ENCODE measurements around the gene OPN1MW2.
"Not testable (repeated sequence)": the region's sequence is repeated elsewhere in the genome, so short reads cannot be mapped to it uniquely, and the experiment has no call there.

Gene OPN1MW2

DNA sequence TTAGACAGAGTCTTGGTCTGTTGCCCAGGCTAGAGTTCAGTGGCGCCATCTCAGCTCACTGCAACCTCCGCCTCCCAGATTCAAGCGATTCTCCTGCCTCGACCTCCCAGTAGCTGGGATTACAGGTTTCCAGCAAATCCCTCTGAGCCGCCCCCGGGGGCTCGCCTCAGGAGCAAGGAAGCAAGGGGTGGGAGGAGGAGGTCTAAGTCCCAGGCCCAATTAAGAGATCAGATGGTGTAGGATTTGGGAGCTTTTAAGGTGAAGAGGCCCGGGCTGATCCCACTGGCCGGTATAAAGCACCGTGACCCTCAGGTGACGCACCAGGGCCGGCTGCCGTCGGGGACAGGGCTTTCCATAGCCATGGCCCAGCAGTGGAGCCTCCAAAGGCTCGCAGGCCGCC, at the start of gene OPN1MW2:
Gene OPN1MW2, plus strand, starts transcription at position 301 of the 400 bp plus-strand sequence. Its CDS starts 60 bp downstream, at position 361.
- in situ Hi-C loops (cut with HindIII; ENCODE audit: low sequenced_read_pairs): not testable (repeated sequence)

DNA sequence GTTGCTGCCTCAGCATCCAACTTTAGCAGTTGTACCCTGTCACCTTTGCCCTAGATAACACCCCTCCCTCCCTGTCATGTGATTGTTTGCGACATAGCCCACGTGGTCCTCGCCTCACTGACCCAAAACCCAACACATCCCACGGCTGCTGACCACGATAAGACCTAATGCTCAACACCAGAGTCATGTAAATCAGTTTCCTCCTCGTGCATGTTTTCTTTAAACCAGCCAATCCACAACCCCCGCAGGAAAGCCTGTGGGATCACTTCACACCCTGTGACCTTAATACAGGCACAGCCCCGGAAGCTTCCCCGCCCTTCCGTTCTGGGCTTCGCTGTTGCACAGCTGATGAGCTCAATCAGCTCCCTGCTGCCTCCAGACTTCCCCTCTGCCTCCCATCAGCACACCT, 47.0 kb upstream of the OPN1MW2 start:
- in situ Hi-C loops (cut with HindIII; ENCODE audit: low sequenced_read_pairs): not testable (repeated sequence)

DNA sequence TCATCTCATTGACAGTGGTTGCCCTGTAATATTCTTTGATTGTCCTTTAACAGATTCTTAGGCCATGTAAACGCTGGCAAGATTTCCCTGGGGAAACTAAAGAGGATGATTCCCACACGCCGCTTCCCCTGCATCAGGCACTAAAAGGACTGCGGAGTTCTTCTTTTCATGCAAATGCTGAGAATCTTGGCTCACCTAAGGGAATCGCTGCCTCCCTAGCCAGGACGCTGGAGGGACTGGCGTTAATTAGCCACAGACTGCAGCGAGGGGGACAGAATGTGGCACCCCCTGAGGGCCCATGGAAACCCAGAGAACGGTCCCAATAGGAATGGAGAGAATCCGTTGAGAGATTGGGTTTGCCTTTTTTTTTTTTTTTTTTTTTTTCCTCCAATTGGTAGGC, 45.2 kb upstream of the OPN1MW2 start:
- in situ Hi-C loops (cut with HindIII; ENCODE audit: low sequenced_read_pairs): not testable (repeated sequence)

DNA sequence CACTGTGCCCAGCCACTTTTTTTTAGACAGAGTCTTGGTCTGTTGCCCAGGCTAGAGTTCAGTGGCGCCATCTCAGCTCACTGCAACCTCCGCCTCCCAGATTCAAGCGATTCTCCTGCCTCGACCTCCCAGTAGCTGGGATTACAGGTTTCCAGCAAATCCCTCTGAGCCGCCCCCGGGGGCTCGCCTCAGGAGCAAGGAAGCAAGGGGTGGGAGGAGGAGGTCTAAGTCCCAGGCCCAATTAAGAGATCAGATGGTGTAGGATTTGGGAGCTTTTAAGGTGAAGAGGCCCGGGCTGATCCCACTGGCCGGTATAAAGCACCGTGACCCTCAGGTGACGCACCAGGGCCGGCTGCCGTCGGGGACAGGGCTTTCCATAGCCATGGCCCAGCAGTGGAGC, 37.3 kb upstream of the OPN1MW2 start, which contains the start of gene OPN1MW:
Gene OPN1MW, plus strand, starts transcription at position 301 of the 400 bp plus-strand sequence. Its CDS starts 82 bp downstream, at position 383.
- in situ Hi-C loops (cut with HindIII; ENCODE audit: low sequenced_read_pairs): not testable (repeated sequence)

DNA sequence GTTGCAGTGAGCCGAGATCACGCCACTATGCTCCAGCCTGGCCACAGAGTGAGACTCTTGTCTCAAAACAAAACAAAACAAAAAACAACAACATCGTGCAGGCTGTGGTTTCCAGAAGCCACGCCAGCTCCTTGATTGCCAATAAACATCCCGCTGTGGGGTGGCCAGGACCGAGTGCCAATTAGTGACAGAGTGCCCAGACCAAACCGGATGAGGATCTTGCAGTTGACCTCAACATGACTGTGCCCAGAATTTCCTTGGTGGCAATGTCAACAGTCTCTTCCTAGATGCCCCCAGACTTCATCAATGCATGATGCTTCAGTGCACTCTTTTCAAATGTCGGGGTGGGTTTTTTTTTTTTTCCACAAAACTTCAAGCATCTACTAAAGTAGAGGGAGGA, 35.8 kb upstream of the OPN1MW2 start:
- in situ Hi-C loops (cut with HindIII; ENCODE audit: low sequenced_read_pairs): not testable (repeated sequence)

DNA sequence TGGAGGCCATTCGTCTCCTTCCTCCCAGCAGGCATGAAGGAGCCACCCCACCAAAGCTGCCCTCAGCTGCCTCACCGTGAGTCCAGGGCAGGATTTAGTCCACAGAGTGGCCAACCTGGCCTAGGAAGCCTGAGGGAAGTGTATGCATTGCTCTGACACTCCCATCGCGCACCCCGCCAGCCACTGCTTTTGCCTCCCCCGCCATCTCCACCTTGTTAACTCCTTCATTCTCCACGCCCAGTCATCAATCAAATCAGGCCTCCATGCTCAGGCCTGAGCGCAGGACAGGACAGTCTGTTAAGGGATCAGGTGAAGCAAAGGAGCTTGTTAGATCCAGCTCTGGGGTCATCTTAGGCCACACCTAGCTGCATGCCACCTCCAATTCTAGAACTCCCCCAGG, 26.7 kb upstream of the OPN1MW2 start:
- in situ Hi-C loops (cut with HindIII; ENCODE audit: low sequenced_read_pairs): not testable (repeated sequence)

DNA sequence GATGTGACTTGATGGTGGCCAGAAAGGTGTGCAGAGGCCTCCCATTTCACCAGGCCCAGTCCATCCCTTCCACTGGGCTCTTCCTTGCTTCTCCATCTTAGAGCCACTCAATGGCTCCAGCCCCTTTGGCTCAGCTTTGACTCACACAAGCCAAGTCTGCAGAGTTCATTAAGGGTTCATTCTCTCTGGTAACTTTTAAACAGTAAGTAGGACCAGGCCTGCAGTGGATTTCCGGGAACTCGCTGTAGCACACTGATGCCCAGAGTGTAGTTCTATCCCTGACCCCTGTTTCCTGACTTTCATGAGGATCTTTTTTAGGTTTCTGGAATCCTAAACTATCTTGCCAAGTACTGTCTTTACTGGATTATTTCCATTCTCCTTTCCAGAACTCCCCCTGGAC, 25.2 kb upstream of the OPN1MW2 start:
- in situ Hi-C loops (cut with HindIII; ENCODE audit: low sequenced_read_pairs): not testable (repeated sequence)

DNA sequence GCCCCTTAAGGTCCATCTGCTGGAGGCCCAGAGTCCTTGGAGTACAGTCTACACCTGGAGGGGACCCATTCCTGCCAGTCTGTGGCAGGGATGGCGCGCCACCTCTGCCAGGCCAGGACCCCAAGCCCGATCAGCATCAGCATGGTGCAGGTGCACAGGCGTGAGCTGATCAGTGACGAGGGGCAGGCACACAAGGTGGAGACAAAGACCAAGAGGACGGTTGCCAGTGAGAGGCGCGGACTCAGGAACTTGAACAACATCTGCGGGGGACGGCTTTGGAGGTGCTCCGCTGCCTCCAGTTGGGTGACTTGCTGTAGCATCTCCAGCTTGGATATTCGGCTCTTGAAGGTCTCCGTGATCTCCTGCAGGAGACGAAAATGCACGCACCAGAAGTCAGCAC, 23.1 kb upstream of the OPN1MW2 start:
- in situ Hi-C loops (cut with HindIII; ENCODE audit: low sequenced_read_pairs): not testable (repeated sequence)

DNA sequence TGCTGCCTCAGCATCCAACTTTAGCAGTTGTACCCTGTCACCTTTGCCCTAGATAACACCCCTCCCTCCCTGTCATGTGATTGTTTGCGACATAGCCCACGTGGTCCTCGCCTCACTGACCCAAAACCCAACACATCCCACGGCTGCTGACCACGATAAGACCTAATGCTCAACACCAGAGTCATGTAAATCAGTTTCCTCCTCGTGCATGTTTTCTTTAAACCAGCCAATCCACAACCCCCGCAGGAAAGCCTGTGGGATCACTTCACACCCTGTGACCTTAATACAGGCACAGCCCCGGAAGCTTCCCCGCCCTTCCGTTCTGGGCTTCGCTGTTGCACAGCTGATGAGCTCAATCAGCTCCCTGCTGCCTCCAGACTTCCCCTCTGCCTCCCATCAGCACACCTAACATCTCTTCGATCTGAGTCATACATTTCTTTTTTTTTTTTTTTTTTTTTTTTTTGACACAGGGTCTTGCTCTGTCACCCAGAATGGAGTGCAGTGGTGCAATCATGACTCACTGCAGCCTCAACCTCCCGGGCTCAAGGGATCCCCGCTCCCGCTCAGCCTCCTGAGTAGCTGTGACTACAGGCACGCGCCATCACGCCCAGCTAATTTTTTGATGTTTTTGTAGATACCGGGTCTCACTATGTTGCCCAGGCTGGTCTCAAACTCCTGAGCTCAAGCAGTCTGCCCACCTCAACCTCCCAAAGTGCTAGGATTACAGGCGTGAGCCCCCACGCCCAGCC, 9.7 kb upstream of the OPN1MW2 start:
- in situ Hi-C loops (cut with HindIII; ENCODE audit: low sequenced_read_pairs): not testable (repeated sequence)

DNA sequence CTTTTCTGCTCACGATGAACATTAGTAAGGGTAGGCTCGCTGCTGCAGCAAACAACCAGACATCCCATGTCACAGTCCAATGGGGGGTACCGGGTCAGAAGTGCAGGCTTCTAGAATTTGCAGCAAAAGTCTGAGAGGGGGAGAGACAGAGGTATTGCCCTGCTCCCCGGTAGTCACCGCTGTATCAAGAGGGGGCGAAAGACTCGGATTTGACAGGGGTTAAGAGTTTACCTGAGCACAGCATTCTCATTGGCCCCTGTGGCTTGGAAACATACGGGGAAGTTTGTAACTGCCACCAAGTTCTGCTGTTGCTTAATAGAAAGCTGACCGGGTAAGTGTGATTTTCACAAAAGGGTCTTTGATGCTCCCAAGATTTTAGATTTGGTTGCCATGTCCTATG, 8.5 kb upstream of the OPN1MW2 start:
- in situ Hi-C loops (cut with HindIII; ENCODE audit: low sequenced_read_pairs): not testable (repeated sequence)

DNA sequence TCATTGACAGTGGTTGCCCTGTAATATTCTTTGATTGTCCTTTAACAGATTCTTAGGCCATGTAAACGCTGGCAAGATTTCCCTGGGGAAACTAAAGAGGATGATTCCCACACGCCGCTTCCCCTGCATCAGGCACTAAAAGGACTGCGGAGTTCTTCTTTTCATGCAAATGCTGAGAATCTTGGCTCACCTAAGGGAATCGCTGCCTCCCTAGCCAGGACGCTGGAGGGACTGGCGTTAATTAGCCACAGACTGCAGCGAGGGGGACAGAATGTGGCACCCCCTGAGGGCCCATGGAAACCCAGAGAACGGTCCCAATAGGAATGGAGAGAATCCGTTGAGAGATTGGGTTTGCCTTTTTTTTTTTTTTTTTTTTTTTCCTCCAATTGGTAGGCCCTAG, 8.1 kb upstream of the OPN1MW2 start:
- in situ Hi-C loops (cut with HindIII; ENCODE audit: low sequenced_read_pairs): not testable (repeated sequence)

DNA sequence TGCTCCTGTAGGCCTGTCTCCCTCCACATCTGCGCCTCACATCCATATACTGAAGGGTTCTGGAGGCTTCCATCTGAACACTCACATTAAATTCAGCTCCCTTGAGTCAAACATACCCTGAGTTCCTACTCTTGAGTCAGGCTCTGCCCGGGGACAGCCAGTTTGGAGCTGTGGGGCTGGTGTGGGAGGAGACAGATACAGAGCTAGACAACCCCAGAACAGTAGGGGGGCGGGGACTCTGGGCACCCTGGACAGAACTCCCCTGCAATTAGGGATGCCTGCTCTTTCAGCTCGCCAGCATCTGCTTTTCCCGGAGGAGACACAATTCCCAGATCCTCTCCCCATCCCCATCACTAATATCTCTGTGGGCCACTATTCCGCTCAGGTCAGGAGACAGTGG, 5.7 kb downstream of the OPN1MW2 start:
- in situ Hi-C loops (cut with HindIII; ENCODE audit: low sequenced_read_pairs): not testable (repeated sequence)

DNA sequence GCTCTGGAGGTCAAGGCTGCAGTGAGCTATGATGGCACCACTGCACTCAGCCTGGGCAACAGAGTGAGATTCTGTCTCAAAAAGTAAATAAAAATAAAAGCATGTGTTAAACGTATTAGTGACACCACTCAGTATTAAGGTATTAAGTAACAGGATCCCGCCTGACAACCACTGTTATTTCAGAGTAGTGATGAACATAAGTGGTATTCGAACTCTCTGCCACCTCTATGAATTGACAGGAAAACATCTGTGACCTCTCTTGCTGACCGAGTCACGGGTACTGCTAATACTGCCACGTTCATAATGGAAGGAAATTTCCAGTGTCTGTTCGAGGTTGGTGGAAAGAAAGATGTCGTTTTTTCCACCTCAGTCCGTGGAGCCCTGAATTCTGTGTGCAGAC, 7.2 kb downstream of the OPN1MW2 start:
- in situ Hi-C loops (cut with HindIII; ENCODE audit: low sequenced_read_pairs): not testable (repeated sequence)

DNA sequence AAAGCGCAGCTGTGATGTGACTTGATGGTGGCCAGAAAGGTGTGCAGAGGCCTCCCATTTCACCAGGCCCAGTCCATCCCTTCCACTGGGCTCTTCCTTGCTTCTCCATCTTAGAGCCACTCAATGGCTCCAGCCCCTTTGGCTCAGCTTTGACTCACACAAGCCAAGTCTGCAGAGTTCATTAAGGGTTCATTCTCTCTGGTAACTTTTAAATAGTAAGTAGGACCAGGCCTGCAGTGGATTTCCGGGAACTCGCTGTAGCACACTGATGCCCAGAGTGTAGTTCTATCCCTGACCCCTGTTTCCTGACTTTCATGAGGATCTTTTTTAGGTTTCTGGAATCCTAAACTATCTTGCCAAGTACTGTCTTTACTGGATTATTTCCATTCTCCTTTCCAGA, 11.9 kb downstream of the OPN1MW2 start:
- in situ Hi-C loops (cut with HindIII; ENCODE audit: low sequenced_read_pairs): not testable (repeated sequence)

DNA sequence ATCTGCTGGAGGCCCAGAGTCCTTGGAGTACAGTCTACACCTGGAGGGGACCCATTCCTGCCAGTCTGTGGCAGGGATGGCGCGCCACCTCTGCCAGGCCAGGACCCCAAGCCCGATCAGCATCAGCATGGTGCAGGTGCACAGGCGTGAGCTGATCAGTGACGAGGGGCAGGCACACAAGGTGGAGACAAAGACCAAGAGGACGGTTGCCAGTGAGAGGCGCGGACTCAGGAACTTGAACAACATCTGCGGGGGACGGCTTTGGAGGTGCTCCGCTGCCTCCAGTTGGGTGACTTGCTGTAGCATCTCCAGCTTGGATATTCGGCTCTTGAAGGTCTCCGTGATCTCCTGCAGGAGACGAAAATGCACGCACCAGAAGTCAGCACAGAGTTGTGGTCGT, 14.1 kb downstream of the OPN1MW2 start:
- in situ Hi-C loops (cut with HindIII; ENCODE audit: low sequenced_read_pairs): not testable (repeated sequence)

DNA sequence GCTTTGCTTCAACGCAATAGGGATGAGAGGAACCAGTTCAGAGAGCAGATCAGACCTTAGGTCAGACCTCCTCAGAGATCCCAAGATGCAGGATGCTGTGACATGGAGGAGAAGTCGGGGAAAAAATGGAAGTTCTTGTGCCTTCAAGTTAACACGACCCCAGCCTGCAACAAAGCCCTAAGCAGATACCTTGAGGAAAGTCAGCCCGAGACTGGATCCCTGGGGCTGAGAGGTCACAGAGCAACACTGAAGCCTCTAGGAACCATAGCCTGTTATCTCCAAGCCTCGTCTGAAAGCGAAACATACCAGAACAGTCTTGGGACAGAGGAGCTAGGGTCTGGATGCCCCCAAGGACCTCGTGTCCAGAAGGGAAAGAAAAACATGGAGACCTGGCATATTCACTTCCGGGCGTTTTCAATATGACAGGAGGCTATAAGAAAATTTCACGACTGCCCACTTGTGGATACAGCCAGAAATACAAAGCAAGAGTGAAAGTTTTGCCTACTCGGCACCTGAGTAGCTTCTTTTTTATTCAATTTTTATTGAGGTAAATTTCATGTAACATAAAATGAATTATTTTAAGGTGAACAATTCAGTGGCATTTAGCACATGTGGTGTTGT, 19.5 kb downstream of the OPN1MW2 start:
- in situ Hi-C loops (cut with HindIII; ENCODE audit: low sequenced_read_pairs): not testable (repeated sequence)

DNA sequence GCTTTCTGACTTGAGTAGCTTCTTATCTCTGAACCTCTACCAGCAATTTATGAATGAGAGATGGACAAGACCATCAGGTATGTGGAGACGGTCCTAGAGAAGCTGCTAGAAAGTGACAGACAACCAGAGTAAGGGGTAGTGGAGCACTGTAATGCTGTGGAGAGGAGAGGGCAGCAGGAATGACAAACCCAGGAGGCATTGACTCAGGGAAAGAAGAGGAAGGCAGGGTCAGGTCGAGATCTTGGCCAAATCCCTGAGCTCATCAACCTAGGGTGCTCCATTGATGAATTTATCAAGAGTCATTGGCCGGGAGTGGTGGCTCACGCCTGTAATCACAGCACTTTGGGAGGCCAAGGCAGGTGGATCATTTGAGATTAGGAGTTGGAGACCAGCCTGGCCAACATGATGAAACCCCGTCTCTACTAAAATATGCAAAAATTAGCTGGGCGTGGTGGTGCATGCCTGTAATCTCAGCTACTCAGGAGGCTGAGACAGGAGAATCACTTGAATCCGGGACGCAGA, 20.5 kb downstream of the OPN1MW2 start:
- in situ Hi-C loops (cut with HindIII; ENCODE audit: low sequenced_read_pairs): not testable (repeated sequence)

DNA sequence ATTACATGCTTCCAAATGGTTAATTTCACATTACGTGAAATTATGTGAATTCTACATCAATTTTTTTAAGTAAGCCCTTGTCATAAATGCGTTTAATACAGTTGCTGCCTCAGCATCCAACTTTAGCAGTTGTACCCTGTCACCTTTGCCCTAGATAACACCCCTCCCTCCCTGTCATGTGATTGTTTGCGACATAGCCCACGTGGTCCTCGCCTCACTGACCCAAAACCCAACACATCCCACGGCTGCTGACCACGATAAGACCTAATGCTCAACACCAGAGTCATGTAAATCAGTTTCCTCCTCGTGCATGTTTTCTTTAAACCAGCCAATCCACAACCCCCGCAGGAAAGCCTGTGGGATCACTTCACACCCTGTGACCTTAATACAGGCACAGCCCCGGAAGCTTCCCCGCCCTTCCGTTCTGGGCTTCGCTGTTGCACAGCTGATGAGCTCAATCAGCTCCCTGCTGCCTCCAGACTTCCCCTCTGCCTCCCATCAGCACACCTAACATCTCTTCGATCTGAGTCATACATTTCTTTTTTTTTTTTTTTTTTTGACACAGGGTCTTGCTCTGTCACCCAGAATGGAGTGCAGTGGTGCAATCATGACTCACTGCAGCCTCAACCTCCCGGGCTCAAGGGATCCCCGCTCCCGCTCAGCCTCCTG, 28.0 kb downstream of the OPN1MW2 start:
- in situ Hi-C loops (cut with HindIII; ENCODE audit: low sequenced_read_pairs): not testable (repeated sequence)

DNA sequence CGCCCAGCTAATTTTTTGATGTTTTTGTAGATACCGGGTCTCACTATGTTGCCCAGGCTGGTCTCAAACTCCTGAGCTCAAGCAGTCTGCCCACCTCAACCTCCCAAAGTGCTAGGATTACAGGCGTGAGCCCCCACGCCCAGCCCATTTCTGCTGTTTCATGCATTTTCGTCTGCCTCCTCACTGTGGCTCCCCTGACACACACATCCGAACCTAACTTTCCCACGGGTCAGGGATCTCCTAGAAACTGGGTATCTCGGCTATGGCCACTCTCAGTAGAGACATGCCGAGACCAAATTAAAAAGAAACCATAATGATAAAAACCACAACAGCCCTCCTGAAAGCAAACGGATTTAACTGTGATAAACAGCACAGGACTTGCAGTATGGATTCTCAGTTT, 28.5 kb downstream of the OPN1MW2 start:
- in situ Hi-C loops (cut with HindIII; ENCODE audit: low sequenced_read_pairs): not testable (repeated sequence)

DNA sequence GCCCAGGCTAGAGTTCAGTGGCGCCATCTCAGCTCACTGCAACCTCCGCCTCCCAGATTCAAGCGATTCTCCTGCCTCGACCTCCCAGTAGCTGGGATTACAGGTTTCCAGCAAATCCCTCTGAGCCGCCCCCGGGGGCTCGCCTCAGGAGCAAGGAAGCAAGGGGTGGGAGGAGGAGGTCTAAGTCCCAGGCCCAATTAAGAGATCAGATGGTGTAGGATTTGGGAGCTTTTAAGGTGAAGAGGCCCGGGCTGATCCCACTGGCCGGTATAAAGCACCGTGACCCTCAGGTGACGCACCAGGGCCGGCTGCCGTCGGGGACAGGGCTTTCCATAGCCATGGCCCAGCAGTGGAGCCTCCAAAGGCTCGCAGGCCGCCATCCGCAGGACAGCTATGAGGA, 37.7 kb downstream of the OPN1MW2 start, which contains the start of gene OPN1MW3:
Gene OPN1MW3, plus strand, starts transcription at position 301 of the 400 bp plus-strand sequence. Its CDS starts 38 bp downstream, at position 339.
- in situ Hi-C loops (cut with HindIII; ENCODE audit: low sequenced_read_pairs): not testable (repeated sequence)

DNA sequence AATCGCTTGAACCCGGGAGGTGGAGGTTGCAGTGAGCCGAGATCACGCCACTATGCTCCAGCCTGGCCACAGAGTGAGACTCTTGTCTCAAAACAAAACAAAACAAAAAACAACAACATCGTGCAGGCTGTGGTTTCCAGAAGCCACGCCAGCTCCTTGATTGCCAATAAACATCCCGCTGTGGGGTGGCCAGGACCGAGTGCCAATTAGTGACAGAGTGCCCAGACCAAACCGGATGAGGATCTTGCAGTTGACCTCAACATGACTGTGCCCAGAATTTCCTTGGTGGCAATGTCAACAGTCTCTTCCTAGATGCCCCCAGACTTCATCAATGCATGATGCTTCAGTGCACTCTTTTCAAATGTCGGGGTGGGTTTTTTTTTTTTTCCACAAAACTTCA, 39.2 kb downstream of the OPN1MW2 start:
- in situ Hi-C loops (cut with HindIII; ENCODE audit: low sequenced_read_pairs): not testable (repeated sequence)

Measured in DLD1 (cell line).